Breast epithelium (tissue), 4 donors: ENCODE results near the gene INKA2. TPM values are rescaled to one million over a fixed set of nuclear protein-coding genes. Genes with fewer than 3 reads are reported as not detected.

Source experiments
- DNase-seq, 2 donors: peaks; one replicate each; pipeline ENCODE4 v3.0.0-alpha.2; 2019; ENCODE audit warnings: low spot score in 2 of 2
- H3K27ac ChIP-seq, 2 donors: fragments of 200-600 bp; sonication (generic) in 1 of 2; one replicate each; pipeline ENCODE4 v1.5.1; 2016 to 2019; ENCODE audit warnings: mild to moderate bottlenecking in 1 of 2
- H3K27me3 ChIP-seq, 2 donors: fragments of 200-600 bp; sonication (generic) in 1 of 2; one replicate each; pipeline versions ENCODE4 v1.5.1 to v1.6.0; 2017 to 2019; ENCODE audit warnings: control low read depth in 1 of 2, mild to moderate bottlenecking in 1 of 2
- H3K36me3 ChIP-seq: fragments of 200-600 bp; one replicate; pipeline ENCODE4 v1.5.1; 2019
- H3K4me1 ChIP-seq, 2 donors: fragments of 200-600 bp; sonication (generic); one replicate each; pipeline ENCODE4 v1.5.1; 2016 to 2019; ENCODE audit warnings: control low read depth in 1 of 2
- H3K4me3 ChIP-seq, 3 donors: fragments of 200-600 bp; sonication (generic); 1 replicate in 2 of 3; 2 replicates in 1 of 3; pipeline ENCODE4 v1.5.1; 2016 to 2019; ENCODE audit warnings: mild to moderate bottlenecking in 3 of 3, moderate library complexity in 2 of 3
- H3K9me3 ChIP-seq, 2 donors: fragments of 200-600 bp; sonication (generic) in 1 of 2; one replicate each; pipeline ENCODE4 v1.5.1; 2016 to 2019; ENCODE audit warnings: control low read depth in 1 of 2
- POLR2A ChIP-seq: fragments of 450-650 bp; IDR thresholded peaks from one replicate; pipeline ENCODE4 v1.6.1; 2016; ENCODE audit warnings: antibody characterized with exemption, mild to moderate bottlenecking, moderate library complexity
- POLR2AphosphoS5 ChIP-seq, 3 donors: sonication (generic); formaldehyde crosslinking; IDR thresholded peaks; one replicate each; pipeline ENCODE4 v1.6.1; 2017; ENCODE audit warnings: antibody characterized with exemption in 3 of 3
- intact Hi-C: fragments of 100-400 bp; cut with DNase I; formaldehyde crosslinking; loops from one replicate; pipeline ENCODE4 v1.15.1; 2023; ENCODE audit warnings: low total_unique reads
- total RNA-seq, 3 donors: library from RNA; depleted of rRNA; stranded (reverse); fragments of >200 nt; gene quantifications; one replicate each; pipeline ENCODE4 v1.1.0, GENCODE V29; 2016
- TF ChIP-seq, protein P1 (sequence below), 3 donors: fragments of 450-650 bp; IDR thresholded peaks; one replicate each; pipeline ENCODE4 v1.5.1; 2016 to 2017; ENCODE audit warnings: antibody characterized with exemption in 3 of 3, mild to moderate bottlenecking in 3 of 3, moderate library complexity in 3 of 3

INKA2 gene
- total RNA-seq, 3 donors from 2014 or later, result 3.0 to 4.6 (median 3.8) TPM

DNA sequence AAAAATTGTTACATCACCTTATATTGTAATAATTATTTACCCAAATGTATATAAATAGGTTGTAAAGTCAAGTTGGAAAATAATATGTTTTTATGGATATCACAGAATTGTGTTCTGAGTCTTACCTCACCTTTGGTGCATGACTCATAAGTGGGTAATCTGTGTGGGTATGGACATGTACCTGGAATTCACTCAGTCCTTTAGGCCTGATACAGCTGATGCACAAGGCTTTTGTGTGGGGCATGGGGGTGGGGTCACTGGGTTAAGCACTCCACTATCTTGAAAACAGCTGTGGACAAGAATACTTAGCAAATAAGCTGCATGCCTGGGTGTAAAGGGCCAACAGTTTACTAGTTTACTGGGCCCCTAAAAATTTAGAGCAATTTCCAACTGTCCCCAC, 34.4 kb downstream of the INKA2 start:
- Histone ChIP-seq H3K4me3 (no peak overlapping the region), H3K27ac (no peak overlapping the region), H3K9me3 (no peaks in the 10 kb centered on the region), H3K36me3 (no peaks in the 10 kb centered on the region), H3K27me3 (no peaks in the 10 kb centered on the region), H3K4me1 (no peaks in the 10 kb centered on the region)
- TF ChIP-seq, protein P1, sequence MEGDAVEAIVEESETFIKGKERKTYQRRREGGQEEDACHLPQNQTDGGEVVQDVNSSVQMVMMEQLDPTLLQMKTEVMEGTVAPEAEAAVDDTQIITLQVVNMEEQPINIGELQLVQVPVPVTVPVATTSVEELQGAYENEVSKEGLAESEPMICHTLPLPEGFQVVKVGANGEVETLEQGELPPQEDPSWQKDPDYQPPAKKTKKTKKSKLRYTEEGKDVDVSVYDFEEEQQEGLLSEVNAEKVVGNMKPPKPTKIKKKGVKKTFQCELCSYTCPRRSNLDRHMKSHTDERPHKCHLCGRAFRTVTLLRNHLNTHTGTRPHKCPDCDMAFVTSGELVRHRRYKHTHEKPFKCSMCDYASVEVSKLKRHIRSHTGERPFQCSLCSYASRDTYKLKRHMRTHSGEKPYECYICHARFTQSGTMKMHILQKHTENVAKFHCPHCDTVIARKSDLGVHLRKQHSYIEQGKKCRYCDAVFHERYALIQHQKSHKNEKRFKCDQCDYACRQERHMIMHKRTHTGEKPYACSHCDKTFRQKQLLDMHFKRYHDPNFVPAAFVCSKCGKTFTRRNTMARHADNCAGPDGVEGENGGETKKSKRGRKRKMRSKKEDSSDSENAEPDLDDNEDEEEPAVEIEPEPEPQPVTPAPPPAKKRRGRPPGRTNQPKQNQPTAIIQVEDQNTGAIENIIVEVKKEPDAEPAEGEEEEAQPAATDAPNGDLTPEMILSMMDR (IDR thresholded peaks at IDR 0.05), result no peak
- TF ChIP-seq POLR2A (no peak), POLR2AphosphoS5 (IDR thresholded peaks at IDR 0.05) (no peak)
- intact Hi-C loops, result no loop called here
- DNase-seq, result no peak

DNA sequence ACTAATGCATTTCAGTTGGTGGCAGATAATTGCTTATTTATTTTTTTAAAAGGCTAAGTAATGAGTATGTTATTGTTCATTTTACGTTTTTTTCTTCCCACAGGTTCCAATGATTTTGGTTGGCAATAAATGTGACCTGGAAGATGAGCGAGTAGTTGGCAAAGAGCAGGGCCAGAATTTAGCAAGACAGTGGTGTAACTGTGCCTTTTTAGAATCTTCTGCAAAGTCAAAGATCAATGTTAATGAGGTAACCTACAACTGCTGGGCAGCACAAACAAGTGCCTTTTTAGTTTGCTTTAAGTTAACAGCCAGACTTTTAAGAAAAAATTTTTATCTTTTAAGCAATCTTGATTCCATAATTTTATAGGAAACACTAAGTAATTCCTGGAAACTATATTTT, 35.0 kb downstream of the INKA2 start:
- Histone ChIP-seq H3K4me3 (no peak overlapping the region), H3K36me3 (no peaks in the 10 kb centered on the region), H3K27me3 (no peaks in the 10 kb centered on the region), H3K4me1 (no peaks in the 10 kb centered on the region), H3K27ac (peak overlapping the region in 1 of 2 donors; percentile 23), H3K9me3 (no peaks in the 10 kb centered on the region)
- no peak for TF ChIP-seq POLR2A
- TF ChIP-seq, protein P1 (IDR thresholded peaks at IDR 0.05), result no peak
- TF ChIP-seq POLR2AphosphoS5 (IDR thresholded peaks at IDR 0.05), result no peak
- DNase-seq, result no peak
- intact Hi-C loops, result no loop called here

DNA sequence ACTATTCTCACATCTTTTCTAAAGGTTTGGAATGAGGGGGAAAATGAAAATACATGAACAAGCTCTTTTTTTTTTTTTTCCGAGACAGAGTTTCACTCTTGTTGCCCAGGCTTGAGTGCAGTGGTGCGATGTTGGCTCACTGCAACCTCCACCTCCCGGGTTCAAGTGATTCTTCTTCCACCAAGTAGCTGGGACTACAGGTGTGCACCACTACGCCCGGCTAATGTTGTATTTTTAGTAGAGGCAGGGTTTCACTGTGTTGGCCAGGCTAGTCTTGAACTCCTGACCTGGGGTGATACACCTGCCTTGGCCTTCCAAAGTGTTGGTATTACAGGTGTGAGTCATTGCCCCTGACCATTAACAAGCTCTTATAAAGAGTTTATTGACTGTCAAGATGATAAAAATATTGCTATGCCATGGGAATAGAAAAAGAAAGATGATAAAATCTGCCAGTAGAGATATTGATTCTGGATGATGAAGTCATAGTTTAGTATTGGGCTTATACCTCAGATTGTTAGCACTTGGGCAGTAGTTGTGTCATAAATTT, 36.6 kb downstream of the INKA2 start:
- H3K36me3 ChIP-seq, result no peaks in the 10 kb centered on the region
- H3K27ac ChIP-seq, result no peak overlapping the region
- TF ChIP-seq, protein P1 (IDR thresholded peaks at IDR 0.05), result no peak
- no peak for TF ChIP-seq POLR2AphosphoS5 (IDR thresholded peaks at IDR 0.05)
- no peak for TF ChIP-seq POLR2A
- no peaks in the 10 kb centered on the region for H3K27me3 ChIP-seq
- intact Hi-C loops, result loop anchor here (2.0 kb wide), 1 partner anchor 58 kb away; no protein-coding TSS in a partner anchor
- no peaks in the 10 kb centered on the region for H3K9me3 ChIP-seq
- no peaks in the 10 kb centered on the region for H3K4me1 ChIP-seq
- no peak overlapping the region for H3K4me3 ChIP-seq
- DNase-seq, result no peak

DNA sequence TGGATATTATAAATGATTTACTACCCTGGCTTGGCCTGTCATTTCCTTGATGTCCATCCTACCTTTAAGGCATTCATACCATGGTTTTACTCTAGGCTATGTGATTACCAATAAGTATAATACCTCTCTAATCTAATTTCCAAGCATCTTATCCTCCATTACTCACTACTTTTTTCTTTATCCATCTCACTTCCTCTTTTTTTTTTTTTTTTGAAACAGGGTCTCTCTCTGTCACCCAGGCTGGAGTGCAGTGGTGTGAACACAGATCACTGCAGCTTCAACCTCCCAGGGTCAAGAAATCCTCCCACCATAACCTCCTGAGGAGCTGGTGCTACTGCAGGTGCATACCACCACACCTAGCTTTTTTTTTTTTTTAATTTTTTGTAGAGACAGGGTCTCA, 39.9 kb downstream of the INKA2 start:
- Histone ChIP-seq H3K27me3 (no peaks in the 10 kb centered on the region), H3K9me3 (no peaks in the 10 kb centered on the region), H3K4me1 (no peaks in the 10 kb centered on the region), H3K27ac (no peak overlapping the region), H3K36me3 (no peaks in the 10 kb centered on the region), H3K4me3 (no peak overlapping the region)
- intact Hi-C loops, result no loop called here
- no peak for DNase-seq
- TF ChIP-seq, protein P1 (IDR thresholded peaks at IDR 0.05), result no peak
- TF ChIP-seq POLR2AphosphoS5 (IDR thresholded peaks at IDR 0.05) (no peak), POLR2A (no peak)

DNA sequence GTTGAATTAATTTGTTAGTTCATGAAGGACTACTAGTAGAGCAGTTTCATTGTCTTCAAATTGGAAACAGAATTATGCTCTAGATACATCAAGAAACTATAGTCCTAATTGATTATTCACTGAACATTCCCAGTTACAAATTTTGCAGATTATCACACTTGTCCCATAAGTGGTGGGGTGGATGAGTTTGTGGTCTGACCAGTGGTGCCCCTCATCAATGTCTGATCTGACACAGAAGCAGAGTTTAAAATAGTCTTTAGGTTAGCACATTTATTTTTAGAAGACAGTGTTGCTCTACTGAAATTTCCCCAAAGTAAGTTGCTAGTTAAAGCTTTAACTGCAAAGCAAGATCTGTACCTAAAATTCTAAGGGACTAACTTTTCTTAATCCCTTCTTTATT, 42.9 kb downstream of the INKA2 start:
- no peak for TF ChIP-seq POLR2A
- TF ChIP-seq, protein P1 (IDR thresholded peaks at IDR 0.05), result no peak
- TF ChIP-seq POLR2AphosphoS5 (IDR thresholded peaks at IDR 0.05), result no peak
- H3K9me3 ChIP-seq, result no peaks in the 10 kb centered on the region
- intact Hi-C loops, result no loop called here
- H3K4me3 ChIP-seq, result no peak overlapping the region
- no peaks in the 10 kb centered on the region for H3K36me3 ChIP-seq
- H3K4me1 ChIP-seq, result no peaks in the 10 kb centered on the region
- H3K27me3 ChIP-seq, result no peaks in the 10 kb centered on the region
- H3K27ac ChIP-seq, result no peak overlapping the region
- no peak for DNase-seq
